HL-60 (cell line): ENCODE data around the gene ITPRIPL2.

Experiments used
- DNase-seq, 2 experiments: peaks; one replicate each; pipeline ENCODE4 v3.0.0-alpha.2; 2010 to 2020; ENCODE audit warnings: low read depth in 1 of 2, low spot score in 1 of 2
- H3K27ac ChIP-seq: fragments of 250-450 bp; sonication (Bioruptor Pico); replicated peaks from 2 replicates; pipeline ENCODE4 v1.5.1; 2020; ENCODE audit warnings: mild to moderate bottlenecking, moderate library complexity
- H3K27me3 ChIP-seq: fragments of 250-450 bp; sonication (Bioruptor Pico); 2 replicates; pipeline ENCODE4 v1.5.1; 2021; ENCODE audit warnings: mild to moderate bottlenecking, moderate library complexity; ENCODE audit not compliant: insufficient read depth, poor library complexity, severe bottlenecking
- H3K4me3 ChIP-seq: replicated peaks from 2 replicates; pipeline ENCODE4 v1.5.1; 2011; ENCODE audit warnings: mild to moderate bottlenecking, control low read depth, low read length; ENCODE audit not compliant: insufficient read depth
- CTCF ChIP-seq: IDR thresholded peaks from one replicate; pipeline ENCODE4 v1.5.1; 2011; ENCODE audit warnings: low read length, control low read depth, inconsistent platforms; ENCODE audit not compliant: insufficient read depth
- GABPA ChIP-seq: IDR thresholded peaks from 2 replicates; pipeline ENCODE4 v1.6.1; 2012; ENCODE audit warnings: low read depth
- POLR2AphosphoS5 ChIP-seq: IDR thresholded peaks from 2 replicates; pipeline ENCODE4 v1.6.1; 2012; ENCODE audit warnings: low read depth
- REST ChIP-seq: IDR thresholded peaks from 2 replicates; pipeline ENCODE4 v1.6.1; 2012; ENCODE audit warnings: low read depth; ENCODE audit not compliant: insufficient replicate concordance
- SPI1 ChIP-seq: IDR thresholded peaks from 2 replicates; pipeline ENCODE4 v1.6.1; 2012; ENCODE audit warnings: low read depth, mild to moderate bottlenecking, borderline replicate concordance

ITPRIPL2 gene

GRCh38 chr16:19075511-19075910 lies 38.3 kb upstream of the ITPRIPL2 start:
- Histone ChIP-seq H3K27ac (no peak overlapping the region), H3K4me3 (no peak overlapping the region), H3K27me3 (no peaks in the 10 kb centered on the region)
- no peak for DNase-seq
- no peak for TF ChIP-seq GABPA
- no peak for TF ChIP-seq REST
- no peak for TF ChIP-seq CTCF
- no peak for TF ChIP-seq POLR2AphosphoS5
- no peak for TF ChIP-seq SPI1

- TF ChIP-seq REST (no peak), CTCF (no peak), GABPA (no peak), SPI1 (no peak), POLR2AphosphoS5 (no peak)
- DNase-seq, result no peak
- H3K27ac ChIP-seq, result no peak overlapping the region
- H3K4me3 ChIP-seq, result no peak overlapping the region
- H3K27me3 ChIP-seq, result no peaks in the 10 kb centered on the region
Observed at GRCh38 chr16:19077879-19078278, 35.9 kb upstream of the ITPRIPL2 start.

GRCh38 chr16:19083670-19084069 lies 30.1 kb upstream of the ITPRIPL2 start:
- DNase-seq, result no peak
- TF ChIP-seq REST (no peak), CTCF (no peak), POLR2AphosphoS5 (no peak), GABPA (no peak), SPI1 (no peak)
- H3K4me3 ChIP-seq, result no peak overlapping the region
- H3K27ac ChIP-seq, result no peak overlapping the region
- H3K27me3 ChIP-seq, result no peaks in the 10 kb centered on the region
